Activated CD4-positive, alpha-beta T cell treated with anti-CD3 and anti-CD28 coated beads for 4 hours (primary cell): Measurements from ENCODE around the gene DUOXA1.

ENCODE experiments used
- DNase-seq, 2 donors: peaks; one replicate each; pipeline ENCODE4 v3.0.0-alpha.2; 2020

DUOXA1 gene

GRCh38 chr15:45129651-45130129, at the start of gene DUOXA1, which contains the start of gene DUOX1:
Gene DUOXA1 (minus strand): TSS chr15:45129879. CDS start chr15:45123014, 6,865 bp downstream.
Gene DUOX1 (plus strand): TSS chr15:45129994. CDS start chr15:45131967, 1,973 bp downstream.
- DNase-seq = peak in 1 of 2 donors; percentile 15

- DNase-seq = no peak
Measured at GRCh38 chr15:45177285-45177684, 47.6 kb upstream of the DUOXA1 start.

GRCh38 chr15:45174577-45174976, 44.9 kb upstream of the DUOXA1 start:
- no peak for DNase-seq

- DNase-seq = no peak
Measured at GRCh38 chr15:45174069-45174468, 44.4 kb upstream of the DUOXA1 start.

GRCh38 chr15:45171912-45172311, 42.2 kb upstream of the DUOXA1 start:
- no peak for DNase-seq

GRCh38 chr15:45169608-45170480, 40.2 kb upstream of the DUOXA1 start:
- no peak for DNase-seq

- no peak for DNase-seq
Measured at GRCh38 chr15:45168751-45169551, 39.3 kb upstream of the DUOXA1 start.

- no peak for DNase-seq
Measured at GRCh38 chr15:45168286-45168685, 38.6 kb upstream of the DUOXA1 start.

GRCh38 chr15:45167631-45168205, 38.0 kb upstream of the DUOXA1 start:
- no peak for DNase-seq

- DNase-seq = peak; percentile 79 to 82
Measured at GRCh38 chr15:45166834-45167630, 37.4 kb upstream of the DUOXA1 start.

- DNase-seq = no peak
Measured at GRCh38 chr15:45165536-45165935, 35.9 kb upstream of the DUOXA1 start.

GRCh38 chr15:45164914-45165313, 35.2 kb upstream of the DUOXA1 start:
- no peak for DNase-seq

GRCh38 chr15:45163508-45163856, 33.8 kb upstream of the DUOXA1 start:
- DNase-seq = no peak

GRCh38 chr15:45162771-45163507, 33.3 kb upstream of the DUOXA1 start:
- DNase-seq = peak; percentile 60 to 61

GRCh38 chr15:45161666-45162065, 32.0 kb upstream of the DUOXA1 start:
- no peak for DNase-seq

- DNase-seq = no peak
Measured at GRCh38 chr15:45157974-45158373, 28.3 kb upstream of the DUOXA1 start.

- no peak for DNase-seq
Measured at GRCh38 chr15:45156744-45157455, 27.2 kb upstream of the DUOXA1 start.

- DNase-seq = no peak
Measured at GRCh38 chr15:45155739-45156138, 26.1 kb upstream of the DUOXA1 start.

GRCh38 chr15:45151998-45152828, 22.5 kb upstream of the DUOXA1 start:
- no peak for DNase-seq

GRCh38 chr15:45150997-45151396, 21.3 kb upstream of the DUOXA1 start:
- DNase-seq = no peak
